Uterus (tissue), 4 donors: ENCODE measurements around the gene POLR1D. TPM values are rescaled to one million over a fixed set of nuclear protein-coding genes. Genes with fewer than 3 reads are reported as not detected.

Experiments
- DNase-seq, 2 donors: peaks; one replicate each; pipeline ENCODE4 v3.0.0-alpha.2; 2019 to 2020
- H3K27ac ChIP-seq, 2 donors: fragments of 200-600 bp; sonication (generic); 1 replicate in 1 of 2; 2 replicates in 1 of 2; pipeline ENCODE4 v1.5.1; 2016 to 2018
- H3K27me3 ChIP-seq, 2 donors: fragments of 200-600 bp; sonication (generic); one replicate each; pipeline ENCODE4 v1.5.1; 2018 to 2019; ENCODE audit warnings: control low read depth in 1 of 2
- H3K36me3 ChIP-seq, 2 donors: fragments of 200-600 bp; sonication (generic); one replicate each; pipeline ENCODE4 v1.5.1; 2019; ENCODE audit warnings: control low read depth in 1 of 2
- H3K4me1 ChIP-seq, 2 donors: fragments of 200-600 bp; sonication (generic); one replicate each; pipeline ENCODE4 v1.5.1; 2018 to 2019; ENCODE audit warnings: control low read depth in 1 of 2
- H3K4me3 ChIP-seq, 2 donors: fragments of 200-600 bp; sonication (generic); 1 replicate in 1 of 2; 2 replicates in 1 of 2; pipeline ENCODE4 v1.5.1; 2018 to 2019; ENCODE audit warnings: mild to moderate bottlenecking in 1 of 2
- H3K9me3 ChIP-seq, 2 donors: fragments of 200-600 bp; sonication (generic); one replicate each; pipeline ENCODE4 v1.5.1; 2019; ENCODE audit warnings: control low read depth in 1 of 2
- POLR2A ChIP-seq, 2 donors: fragments of 450-650 bp; IDR thresholded peaks; one replicate each; pipeline ENCODE4 v1.6.1; 2016; ENCODE audit warnings: antibody characterized with exemption in 2 of 2, mild to moderate bottlenecking in 1 of 2, moderate library complexity in 1 of 2
- intact Hi-C: fragments of 100-400 bp; cut with DNase I; formaldehyde crosslinking; loops from one replicate; pipeline ENCODE4 v1.15.1; 2023; ENCODE audit warnings: low total_unique reads
- total RNA-seq, 4 donors: library from RNA; depleted of rRNA in 3 of 4; stranded (reverse); fragments of >200 nt in 3 of 4; gene quantifications; one replicate each; pipeline versions ENCODE4 v1.1.0 to v1.2.4, GENCODE V29; 2014 to 2023
- TF ChIP-seq, protein P1 (sequence below), 4 experiments: fragments of 200-600 bp in 2 of 4; fragments of 450-650 bp in 2 of 4; sonication (generic) in 2 of 4; IDR thresholded peaks; one replicate each; pipeline ENCODE4 v1.5.1; 2016 to 2019; ENCODE audit warnings: antibody characterized with exemption in 4 of 4, mild to moderate bottlenecking in 2 of 4, moderate library complexity in 1 of 4
- donor health status: DM: yes; HTN: yes; CAD: no.

The POLR1D gene
- total RNA-seq, 4 donors from 2014 or later, result 25.9 to 94.9 (median 64.0) TPM

- no peaks in the 10 kb centered on the region for H3K36me3 ChIP-seq
- H3K27me3 ChIP-seq, result no peaks in the 10 kb centered on the region
- H3K4me1 ChIP-seq, result no peaks in the 10 kb centered on the region
- no peaks in the 10 kb centered on the region for H3K9me3 ChIP-seq
- no peak overlapping the region for H3K4me3 ChIP-seq
- intact Hi-C loops, result no loop called here
- TF ChIP-seq, protein P1, sequence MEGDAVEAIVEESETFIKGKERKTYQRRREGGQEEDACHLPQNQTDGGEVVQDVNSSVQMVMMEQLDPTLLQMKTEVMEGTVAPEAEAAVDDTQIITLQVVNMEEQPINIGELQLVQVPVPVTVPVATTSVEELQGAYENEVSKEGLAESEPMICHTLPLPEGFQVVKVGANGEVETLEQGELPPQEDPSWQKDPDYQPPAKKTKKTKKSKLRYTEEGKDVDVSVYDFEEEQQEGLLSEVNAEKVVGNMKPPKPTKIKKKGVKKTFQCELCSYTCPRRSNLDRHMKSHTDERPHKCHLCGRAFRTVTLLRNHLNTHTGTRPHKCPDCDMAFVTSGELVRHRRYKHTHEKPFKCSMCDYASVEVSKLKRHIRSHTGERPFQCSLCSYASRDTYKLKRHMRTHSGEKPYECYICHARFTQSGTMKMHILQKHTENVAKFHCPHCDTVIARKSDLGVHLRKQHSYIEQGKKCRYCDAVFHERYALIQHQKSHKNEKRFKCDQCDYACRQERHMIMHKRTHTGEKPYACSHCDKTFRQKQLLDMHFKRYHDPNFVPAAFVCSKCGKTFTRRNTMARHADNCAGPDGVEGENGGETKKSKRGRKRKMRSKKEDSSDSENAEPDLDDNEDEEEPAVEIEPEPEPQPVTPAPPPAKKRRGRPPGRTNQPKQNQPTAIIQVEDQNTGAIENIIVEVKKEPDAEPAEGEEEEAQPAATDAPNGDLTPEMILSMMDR (IDR thresholded peaks at IDR 0.05), result no peak
- no peak for TF ChIP-seq POLR2A (IDR thresholded peaks at IDR 0.05)
- no peak overlapping the region for H3K27ac ChIP-seq
- DNase-seq, result no peak
Observed at GRCh38 chr13:27593267-27593666, 28.4 kb upstream of the POLR1D start.

- H3K4me1 ChIP-seq, result no peaks in the 10 kb centered on the region
- TF ChIP-seq, protein P1 (IDR thresholded peaks at IDR 0.05), result no peak
- no peak for TF ChIP-seq POLR2A (IDR thresholded peaks at IDR 0.05)
- no peaks in the 10 kb centered on the region for H3K36me3 ChIP-seq
- no peaks in the 10 kb centered on the region for H3K9me3 ChIP-seq
- H3K4me3 ChIP-seq, result no peak overlapping the region
- intact Hi-C loops, result no loop called here
- no peak for DNase-seq
- no peaks in the 10 kb centered on the region for H3K27me3 ChIP-seq
- H3K27ac ChIP-seq, result no peak overlapping the region
Observed at GRCh38 chr13:27595055-27595811, 26.5 kb upstream of the POLR1D start.

GRCh38 chr13:27599096-27599495 is 22.6 kb upstream of the POLR1D start:
- H3K4me1 ChIP-seq, result no peaks in the 10 kb centered on the region
- H3K4me3 ChIP-seq, result no peak overlapping the region
- TF ChIP-seq POLR2A (IDR thresholded peaks at IDR 0.05), result no peak
- H3K27me3 ChIP-seq, result no peaks in the 10 kb centered on the region
- H3K27ac ChIP-seq, result no peak overlapping the region
- no peaks in the 10 kb centered on the region for H3K36me3 ChIP-seq
- DNase-seq, result no peak
- intact Hi-C loops, result no loop called here
- H3K9me3 ChIP-seq, result no peaks in the 10 kb centered on the region

DNA sequence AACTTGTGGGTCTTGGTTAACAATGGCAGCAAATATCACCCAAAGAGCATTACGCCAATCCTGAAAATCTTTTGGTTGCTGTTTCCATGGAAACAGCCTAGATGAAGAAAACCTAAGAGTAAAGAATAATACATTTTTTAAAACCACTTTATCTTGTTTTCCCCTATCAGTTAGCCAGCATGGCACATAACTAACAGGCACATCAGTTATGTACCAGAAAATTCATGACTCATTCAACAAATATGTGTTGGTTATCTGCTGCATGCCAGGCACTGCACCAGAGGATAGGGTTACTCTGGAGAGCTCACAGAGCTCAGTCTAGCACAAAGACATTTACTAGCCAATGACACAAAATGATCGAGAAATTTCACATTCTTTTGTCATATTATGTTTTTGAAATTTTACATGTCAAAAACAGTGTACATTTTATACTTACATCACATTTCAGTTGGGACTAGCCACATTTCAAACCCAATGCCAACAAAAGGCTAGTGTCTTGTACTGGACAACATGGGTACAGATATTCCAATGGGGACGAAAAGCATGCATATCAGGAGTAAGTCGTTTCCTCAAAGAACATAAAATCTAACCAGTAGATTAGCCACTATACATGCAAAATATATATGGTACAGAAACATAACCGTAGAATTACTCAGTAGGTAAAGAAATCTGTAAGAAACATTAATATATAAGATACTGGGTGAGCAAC is 21.7 kb upstream of the POLR1D start:
- H3K27me3 ChIP-seq, result no peaks in the 10 kb centered on the region
- intact Hi-C loops, result no loop called here
- no peak for DNase-seq
- TF ChIP-seq, protein P1 (IDR thresholded peaks at IDR 0.05), result no peak
- TF ChIP-seq POLR2A (IDR thresholded peaks at IDR 0.05), result no peak
- H3K36me3 ChIP-seq, result no peaks in the 10 kb centered on the region
- H3K4me3 ChIP-seq, result no peak overlapping the region
- no peaks in the 10 kb centered on the region for H3K9me3 ChIP-seq
- H3K27ac ChIP-seq, result no peak overlapping the region
- H3K4me1 ChIP-seq, result no peaks in the 10 kb centered on the region

- no peak for DNase-seq
- H3K9me3 ChIP-seq, result no peaks in the 10 kb centered on the region
- no peak overlapping the region for H3K4me3 ChIP-seq
- no peaks in the 10 kb centered on the region for H3K36me3 ChIP-seq
- no peaks in the 10 kb centered on the region for H3K4me1 ChIP-seq
- TF ChIP-seq POLR2A (IDR thresholded peaks at IDR 0.05), result no peak
- TF ChIP-seq, protein P1 (IDR thresholded peaks at IDR 0.05), result no peak
- H3K27me3 ChIP-seq, result no peaks in the 10 kb centered on the region
- no peak overlapping the region for H3K27ac ChIP-seq
- intact Hi-C loops, result no loop called here
Observed at GRCh38 chr13:27600711-27601110, 21.0 kb upstream of the POLR1D start.
